Muscle layer of colon (tissue), 2 donors: Measurements from ENCODE around the gene KLF16.

Experiments used
- H3K27ac ChIP-seq: one replicate; pipeline ENCODE4 v1.7.0; 2013; ENCODE audit warnings: low read depth, mild to moderate bottlenecking, low read length, moderate library complexity
- H3K27me3 ChIP-seq, 2 donors: one replicate each; pipeline ENCODE4 v1.7.0; 2013; ENCODE audit warnings: low read length in 2 of 2, mild to moderate bottlenecking in 2 of 2; ENCODE audit not compliant: insufficient read depth in 2 of 2, control insufficient read depth in 1 of 2
- H3K36me3 ChIP-seq: one replicate; pipeline ENCODE4 v1.7.0; 2013; ENCODE audit warnings: mild to moderate bottlenecking, low read length; ENCODE audit not compliant: insufficient read depth
- H3K4me1 ChIP-seq: one replicate; pipeline ENCODE4 v1.7.0; 2013; ENCODE audit warnings: mild to moderate bottlenecking, low read length; ENCODE audit not compliant: insufficient read depth
- H3K4me3 ChIP-seq, 2 donors: one replicate each; pipeline ENCODE4 v1.7.0; 2013; ENCODE audit warnings: low read length in 2 of 2, low read depth in 1 of 2, mild to moderate bottlenecking in 1 of 2, moderate library complexity in 1 of 2
- H3K9ac ChIP-seq: one replicate; pipeline ENCODE4 v1.7.0; 2013; ENCODE audit warnings: low read length
- H3K9me3 ChIP-seq: one replicate; pipeline ENCODE4 v1.7.0; 2013; ENCODE audit warnings: mild to moderate bottlenecking, low read length
- donor health status: abdominal sarcoma.
- donor health status: Adenocarcinoma of cecum.

KLF16 gene

GRCh38 chr19:1822210-1822609 is 41.2 kb downstream of the KLF16 start:
- peaks cover 39% of the 10 kb centered on the region for H3K36me3 ChIP-seq

GRCh38 chr19:1819341-1820255 is 43.8 kb downstream of the KLF16 start:
- H3K4me1 ChIP-seq, result no peaks in the 10 kb centered on the region
- no peak overlapping the region for H3K9ac ChIP-seq
- no peak overlapping the region for H3K4me3 ChIP-seq
- no peak overlapping the region for H3K27ac ChIP-seq
- H3K9me3 ChIP-seq, result no peaks in the 10 kb centered on the region
- no peaks in the 10 kb centered on the region for H3K27me3 ChIP-seq
- peaks cover 45% of the 10 kb centered on the region for H3K36me3 ChIP-seq

More at GRCh38 chr19:1822210-1822609, 41.2 kb downstream of the KLF16 start:
- H3K9ac ChIP-seq, result no peak overlapping the region
- no peaks in the 10 kb centered on the region for H3K9me3 ChIP-seq
- H3K27ac ChIP-seq, result no peak overlapping the region
- no peak overlapping the region for H3K4me3 ChIP-seq
- H3K27me3 ChIP-seq, result no peaks in the 10 kb centered on the region
- H3K4me1 ChIP-seq, result peaks cover 11% of the 10 kb centered on the region

- Histone ChIP-seq H3K4me1 (no peaks in the 10 kb centered on the region), H3K27ac (no peak overlapping the region), H3K36me3 (peaks cover 40% of the 10 kb centered on the region), H3K9ac (no peak overlapping the region), H3K27me3 (no peaks in the 10 kb centered on the region), H3K4me3 (no peak overlapping the region), H3K9me3 (no peaks in the 10 kb centered on the region)
Observed at GRCh38 chr19:1818549-1819195, 44.7 kb downstream of the KLF16 start.

GRCh38 chr19:1817553-1818179 is 45.7 kb downstream of the KLF16 start:
- no peaks in the 10 kb centered on the region for H3K9me3 ChIP-seq
- H3K27ac ChIP-seq, result no peak overlapping the region
- H3K9ac ChIP-seq, result no peak overlapping the region
- H3K27me3 ChIP-seq, result no peaks in the 10 kb centered on the region
- H3K4me3 ChIP-seq, result no peak overlapping the region
- peaks cover 8% of the 10 kb centered on the region for H3K4me1 ChIP-seq
- peaks cover 32% of the 10 kb centered on the region for H3K36me3 ChIP-seq

GRCh38 chr19:1816530-1817298 is 46.7 kb downstream of the KLF16 start:
- Histone ChIP-seq H3K27me3 (no peaks in the 10 kb centered on the region), H3K4me1 (peaks cover 9% of the 10 kb centered on the region), H3K36me3 (peaks cover 32% of the 10 kb centered on the region), H3K27ac (no peak overlapping the region), H3K9me3 (no peaks in the 10 kb centered on the region), H3K9ac (no peak overlapping the region), H3K4me3 (no peak overlapping the region)

GRCh38 chr19:1815605-1816529 is 47.5 kb downstream of the KLF16 start:
- H3K4me3 ChIP-seq, result no peak overlapping the region
- peaks cover 32% of the 10 kb centered on the region for H3K36me3 ChIP-seq
- H3K27ac ChIP-seq, result no peak overlapping the region
- no peaks in the 10 kb centered on the region for H3K27me3 ChIP-seq
- no peak overlapping the region for H3K9ac ChIP-seq
- H3K4me1 ChIP-seq, result peaks cover 9% of the 10 kb centered on the region
- no peaks in the 10 kb centered on the region for H3K9me3 ChIP-seq

GRCh38 chr19:1814833-1815604 is 48.4 kb downstream of the KLF16 start:
- Histone ChIP-seq H3K36me3 (peaks cover 25% of the 10 kb centered on the region), H3K9ac (no peak overlapping the region), H3K4me3 (no peak overlapping the region), H3K9me3 (no peaks in the 10 kb centered on the region), H3K4me1 (peaks cover 9% of the 10 kb centered on the region), H3K27me3 (no peaks in the 10 kb centered on the region), H3K27ac (no peak overlapping the region)

GRCh38 chr19:1814391-1814790 is 49.0 kb downstream of the KLF16 start:
- Histone ChIP-seq H3K9ac (no peak overlapping the region), H3K27ac (no peak overlapping the region)

DNA sequence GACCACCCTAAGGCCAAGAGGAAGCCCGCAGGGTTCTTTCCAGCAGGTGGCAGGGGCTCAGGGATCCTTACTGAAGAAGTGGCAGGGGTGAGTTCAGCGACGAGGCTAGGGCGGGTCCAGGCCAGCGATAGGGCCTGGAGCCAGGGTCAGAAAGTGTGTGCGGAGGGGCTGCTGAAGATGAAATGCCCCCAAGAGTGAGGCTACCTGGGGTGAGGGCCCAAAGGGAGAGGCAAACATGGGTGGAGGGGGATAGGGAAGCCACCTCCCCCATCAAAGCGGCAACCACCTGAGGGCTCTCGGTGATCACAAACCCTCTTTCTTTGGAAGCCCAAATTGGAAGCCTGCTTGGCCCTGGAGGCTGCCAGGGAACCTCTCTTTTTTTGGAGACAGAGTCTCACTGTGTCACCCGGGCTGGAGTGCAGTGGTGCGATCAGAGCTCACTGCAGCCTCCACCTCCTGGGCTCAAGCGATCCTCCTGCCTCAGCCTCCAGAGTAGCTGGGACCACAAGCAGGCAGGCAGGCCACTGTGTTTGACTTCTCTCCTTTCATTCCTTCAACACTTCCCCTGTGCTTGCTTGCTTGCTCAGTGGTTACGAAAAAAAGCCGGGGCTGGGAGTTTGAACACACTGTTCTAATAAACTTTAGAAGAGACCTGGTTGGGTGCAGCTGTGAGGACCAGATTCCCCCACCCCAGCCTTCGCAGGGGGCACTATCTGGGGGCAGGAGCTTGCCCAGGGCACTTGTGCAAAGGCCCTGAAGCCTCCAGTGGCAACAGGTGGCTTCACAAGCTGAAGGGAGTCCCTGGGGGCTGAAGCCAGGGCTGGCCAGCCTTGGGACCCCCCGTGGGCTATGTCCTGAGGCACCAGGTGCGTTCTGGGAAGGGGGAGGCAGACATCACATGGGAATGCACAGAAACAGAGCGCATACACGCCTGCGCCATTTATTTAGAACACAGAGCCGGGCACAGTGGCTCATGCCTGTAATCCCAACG is 49.9 kb downstream of the KLF16 start:
- Histone ChIP-seq H3K36me3 (peaks cover 19% of the 10 kb centered on the region), H3K27ac (peak overlapping the region; percentile 56), H3K4me3 (peak overlapping the region; percentile 40 to 74)

More at GRCh38 chr19:1814391-1814790, 49.0 kb downstream of the KLF16 start:
- Histone ChIP-seq H3K36me3 (peaks cover 22% of the 10 kb centered on the region), H3K27me3 (no peaks in the 10 kb centered on the region), H3K9me3 (no peaks in the 10 kb centered on the region), H3K4me3 (no peak overlapping the region), H3K4me1 (peaks cover 9% of the 10 kb centered on the region)

More for the DNA sequence above, 49.9 kb downstream of the KLF16 start:
- Histone ChIP-seq H3K27me3 (no peaks in the 10 kb centered on the region), H3K9ac (peak overlapping the region; percentile 9), H3K9me3 (no peaks in the 10 kb centered on the region), H3K4me1 (peaks cover 9% of the 10 kb centered on the region)
